Activated CD4-positive, alpha-beta T cell treated with anti-CD3 and anti-CD28 coated beads, Interleukin-2, amount 10 ng/mL, durations not matched to agents 7 days and 5 days (primary cell): ENCODE data around the gene CD48. TPM values are rescaled to one million over a fixed set of nuclear protein-coding genes. Genes with fewer than 3 reads are reported as not detected.
A peak's percentile ranks its signal among the peaks of the same experiment; 100 is the strongest.

Experiments used
- CTCF ChIA-PET: fragments of 350-600 bp; sonication (Branson Sonifier 250); formaldehyde crosslinking; loops from one replicate; lab custom pipeline; 2021; ENCODE audit warnings: antibody characterized with exemption; lab: Charles Lee
- POLR2A ChIA-PET: fragments of 350-600 bp; sonication (Branson Sonifier 250); formaldehyde crosslinking; loops from one replicate; lab custom pipeline; 2021; ENCODE audit warnings: antibody characterized with exemption; lab: Charles Lee
- DNase-seq: peaks from one replicate; pipeline ENCODE4 v3.0.0-alpha.2; 2020
- H3K27ac Mint-ChIP-seq: one replicate; pipeline ENCODE4 v1.8.0; 2021; ENCODE audit warnings: mild to moderate bottlenecking, moderate library complexity, mixed read lengths
- H3K27me3 Mint-ChIP-seq: one replicate; pipeline ENCODE4 v1.8.0; 2021; ENCODE audit warnings: mixed read lengths
- H3K36me3 Mint-ChIP-seq: one replicate; pipeline ENCODE4 v1.8.0; 2021; ENCODE audit warnings: low read depth, mixed read lengths
- H3K4me1 Mint-ChIP-seq: one replicate; pipeline ENCODE4 v1.8.0; 2021; ENCODE audit warnings: mixed read lengths
- H3K4me3 Mint-ChIP-seq: one replicate; pipeline ENCODE4 v1.8.0; 2021; ENCODE audit warnings: mild to moderate bottlenecking, moderate library complexity, mixed read lengths
- H3K9me3 Mint-ChIP-seq: one replicate; pipeline ENCODE4 v1.8.0; 2021; ENCODE audit warnings: mixed read lengths
- total RNA-seq, 2 experiments: library from RNA; stranded (reverse); gene quantifications; one replicate each; pipeline ENCODE4 v1.2.3, GENCODE V29; 2021

Gene CD48
- total RNA-seq, 2 experiments from 2014 or later: 294 to 309 TPM

DNA sequence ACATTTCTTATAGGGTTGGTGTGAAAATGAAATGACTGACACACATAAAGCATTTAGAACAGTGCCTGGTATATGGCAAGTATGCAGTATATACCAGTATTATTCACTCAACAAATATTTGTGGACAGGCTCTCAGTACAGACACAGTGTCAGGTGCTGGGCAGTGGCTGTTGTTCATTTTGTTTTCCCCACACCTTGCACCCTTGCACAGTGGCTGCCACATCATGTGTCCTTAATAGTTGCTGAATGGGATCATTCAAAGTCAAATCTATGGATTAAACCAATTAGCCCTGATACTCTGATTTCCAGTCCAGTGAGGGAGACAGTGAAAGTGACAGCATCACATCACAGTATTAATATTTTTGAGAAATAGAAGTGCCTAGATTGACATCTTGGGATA, 67.2 kb downstream of the CD48 start:
- Mint-ChIP-seq H3K9me3 (peaks cover 2% of the 10 kb centered on the region), H3K27ac (peak overlapping the region; percentile 93), H3K4me1 (peaks cover 71% of the 10 kb centered on the region), H3K36me3 (peaks cover 67% of the 10 kb centered on the region), H3K4me3 (peak overlapping the region; percentile 93), H3K27me3 (no peaks in the 10 kb centered on the region)
- no peak for DNase-seq
- ChIA-PET POLR2A (no interaction called here), CTCF (interaction anchor here (1.0 to 3.2 kb wide), 3 partner anchors 16 to 31 kb away, joined by 4 to 16 read pairs (median 4); no protein-coding TSS in a partner anchor)

DNA sequence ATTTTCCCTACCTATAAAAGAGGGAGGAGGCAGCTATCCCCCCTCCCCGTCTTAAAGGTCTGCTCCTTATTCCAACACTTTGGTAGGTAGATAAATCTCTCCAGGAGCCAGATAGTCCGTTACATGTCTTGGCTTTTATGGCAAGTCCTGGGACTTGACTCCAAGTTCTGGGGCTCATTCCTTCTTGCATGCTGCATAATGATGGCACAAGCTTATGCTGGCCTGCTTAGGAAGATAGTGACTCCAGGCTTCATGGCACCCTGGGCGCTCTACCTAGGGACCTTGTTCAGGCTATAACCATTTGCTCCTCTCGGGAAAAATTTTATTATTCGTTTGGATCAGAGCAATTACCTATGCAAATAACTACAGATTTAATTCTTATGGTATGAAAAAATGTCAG, 68.5 kb downstream of the CD48 start:
- POLR2A ChIA-PET: no interaction called here
- CTCF ChIA-PET: interaction anchor here (1.9 kb wide), 1 partner anchor 24 kb away, joined by 5 read pairs; no protein-coding TSS in a partner anchor
- Mint-ChIP-seq H3K36me3 (peaks cover 72% of the 10 kb centered on the region), H3K27ac (peak overlapping the region; percentile 93), H3K9me3 (no peaks in the 10 kb centered on the region), H3K4me1 (peaks cover 74% of the 10 kb centered on the region), H3K27me3 (no peaks in the 10 kb centered on the region), H3K4me3 (peak overlapping the region; percentile 93)
- no peak for DNase-seq

DNA sequence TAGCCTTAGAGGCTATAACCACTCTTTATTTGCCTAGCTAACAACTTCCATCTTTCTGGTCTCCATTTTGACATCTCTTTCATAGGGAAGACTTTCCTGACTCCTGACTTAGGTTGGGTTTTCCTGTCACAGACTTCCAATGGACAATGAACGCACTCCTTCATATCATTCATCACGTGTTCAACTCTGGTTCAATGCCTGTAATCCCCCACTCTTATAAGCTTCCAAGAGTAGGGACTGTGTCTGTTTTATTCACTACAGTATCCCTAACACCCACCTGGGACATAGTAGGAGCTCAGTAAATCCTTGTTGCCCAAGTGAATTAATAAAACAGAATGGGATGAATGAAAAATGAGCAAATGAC, 69.4 kb downstream of the CD48 start:
- peak overlapping the region; percentile 93 for H3K27ac Mint-ChIP-seq
- peak overlapping the region; percentile 93 for H3K4me3 Mint-ChIP-seq
- H3K4me1 Mint-ChIP-seq: peaks cover 76% of the 10 kb centered on the region
- no peaks in the 10 kb centered on the region for H3K27me3 Mint-ChIP-seq
- CTCF ChIA-PET: interaction anchor here (1.9 kb wide), 1 partner anchor 23 kb away, joined by 5 read pairs; no protein-coding TSS in a partner anchor
- DNase-seq: no peak
- H3K9me3 Mint-ChIP-seq: no peaks in the 10 kb centered on the region
- H3K36me3 Mint-ChIP-seq: peaks cover 80% of the 10 kb centered on the region
- POLR2A ChIA-PET: no interaction called here

DNA sequence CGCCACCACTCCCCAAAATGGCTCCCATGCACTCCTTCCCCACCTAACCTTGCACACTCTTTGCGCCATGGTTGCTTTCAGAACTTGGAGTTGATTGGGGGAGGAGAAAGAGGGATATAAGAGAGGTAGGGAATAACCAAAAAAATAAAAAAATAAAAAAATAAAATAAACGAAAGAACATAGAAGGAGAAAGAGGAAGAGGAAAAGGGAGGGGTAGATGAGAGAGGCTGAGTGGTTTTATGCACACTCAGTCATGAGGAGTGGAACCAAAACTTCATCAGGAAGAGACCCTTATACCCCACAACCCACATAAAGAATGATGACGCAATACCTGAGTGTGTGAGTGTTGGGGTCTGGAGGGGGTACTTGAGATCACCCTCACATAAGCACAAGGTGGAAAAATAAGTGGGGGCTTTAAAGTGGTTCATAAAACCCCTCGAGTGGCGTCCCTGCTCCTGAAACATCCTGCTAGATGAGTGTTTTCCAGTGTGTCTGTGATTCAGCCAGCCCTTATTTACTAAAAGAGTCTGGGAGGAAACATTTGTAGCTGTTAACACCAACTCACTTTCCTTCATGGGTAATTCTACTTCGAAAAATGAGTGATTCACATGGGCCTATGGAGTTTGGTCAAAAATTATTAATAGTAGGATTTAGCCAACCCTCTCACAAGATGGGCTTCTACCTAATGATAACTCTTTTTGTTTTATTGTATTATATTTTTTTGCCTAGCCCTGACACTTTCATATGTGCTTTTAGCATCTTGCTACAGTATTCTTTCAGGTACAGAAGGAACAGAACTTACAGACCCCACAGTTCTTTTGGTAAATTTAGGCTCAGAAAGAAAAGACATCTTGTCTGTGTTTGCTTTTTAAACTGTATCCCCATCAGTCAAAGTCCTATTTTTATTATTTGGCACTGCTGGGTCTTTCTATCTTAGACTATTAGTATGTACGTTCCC, 70.0 kb downstream of the CD48 start:
- Mint-ChIP-seq H3K9me3 (no peaks in the 10 kb centered on the region), H3K4me1 (peaks cover 81% of the 10 kb centered on the region), H3K27ac (peak overlapping the region; percentile 93), H3K36me3 (peaks cover 87% of the 10 kb centered on the region), H3K27me3 (no peaks in the 10 kb centered on the region), H3K4me3 (peak overlapping the region; percentile 93)
- POLR2A ChIA-PET: no interaction called here
- CTCF ChIA-PET: interaction anchor here (1.9 to 2.5 kb wide), 2 partner anchors 12 to 22 kb away, joined by 5 to 11 read pairs; no protein-coding TSS in a partner anchor
- DNase-seq: no peak

DNA sequence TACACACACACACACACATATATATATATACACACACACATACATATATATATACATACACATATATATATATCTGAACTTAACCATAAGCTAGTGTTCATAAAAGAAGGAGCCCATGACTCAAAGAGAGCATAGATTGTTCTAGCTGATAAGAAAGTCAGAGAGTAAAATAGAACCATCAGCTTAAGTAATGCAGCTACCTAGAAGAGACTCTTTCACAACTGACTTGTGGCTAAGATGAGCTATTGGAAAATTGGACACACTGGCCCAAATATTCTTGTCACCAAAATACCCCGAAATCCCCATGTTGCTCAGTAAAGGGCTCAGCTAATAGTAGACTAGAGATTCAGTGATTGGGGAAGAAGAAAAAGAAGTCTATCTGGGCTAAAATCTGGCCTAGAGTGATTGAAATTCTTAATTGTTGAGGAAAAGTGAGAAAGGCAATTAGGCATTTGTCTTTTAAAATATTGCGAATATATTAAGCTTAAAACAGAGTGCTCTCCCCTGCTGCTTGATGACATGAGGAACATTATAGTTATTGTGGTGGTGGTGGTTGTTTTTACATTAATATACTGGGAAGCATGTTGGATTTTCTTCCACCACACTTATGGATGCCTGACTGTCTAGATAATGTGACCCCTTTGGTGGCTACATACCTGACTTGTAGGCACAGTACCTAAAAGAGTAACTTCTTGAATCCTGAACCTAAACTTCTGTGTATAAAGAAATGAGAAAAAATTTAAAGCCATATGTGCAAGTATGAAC, 71.1 kb downstream of the CD48 start:
- peak overlapping the region; percentile 93 for H3K4me3 Mint-ChIP-seq
- H3K27ac Mint-ChIP-seq: peak overlapping the region; percentile 89
- CTCF ChIA-PET: interaction anchor here (1.3 to 2.5 kb wide), 6 partner anchors 11 to 41 kb away, joined by 3 to 11 read pairs (median 5); no protein-coding TSS in a partner anchor
- H3K27me3 Mint-ChIP-seq: no peaks in the 10 kb centered on the region
- POLR2A ChIA-PET: interaction anchor here (0.6 to 1.5 kb wide), 4 partner anchors 10 to 127 kb away, joined by 3 to 6 read pairs (median 5); no protein-coding TSS in a partner anchor
- DNase-seq: no peak
- H3K36me3 Mint-ChIP-seq: peaks cover 90% of the 10 kb centered on the region
- no peaks in the 10 kb centered on the region for H3K9me3 Mint-ChIP-seq
- peaks cover 91% of the 10 kb centered on the region for H3K4me1 Mint-ChIP-seq

DNA sequence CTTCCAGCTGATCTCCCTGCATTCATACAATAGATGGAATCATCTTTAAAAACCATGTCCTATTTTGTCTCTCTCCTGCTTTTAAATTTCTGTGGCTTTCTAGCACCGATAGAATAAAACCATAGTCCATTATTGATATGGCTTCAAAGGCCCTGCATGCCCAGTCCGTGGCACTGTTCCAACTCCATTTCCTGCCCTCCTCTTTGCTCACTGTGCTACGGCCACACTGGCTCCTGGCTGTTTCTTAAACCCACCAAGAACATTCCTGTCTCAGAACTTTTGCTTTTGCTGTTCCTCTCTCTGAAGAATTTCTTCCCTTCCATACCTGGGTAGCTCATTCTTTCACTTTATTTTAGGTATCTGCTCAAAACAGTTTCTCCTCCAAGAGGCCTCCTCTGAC, 72.0 kb downstream of the CD48 start:
- ChIA-PET CTCF (interaction anchor here (1.3 to 2.5 kb wide), 6 partner anchors 10 to 41 kb away, joined by 3 to 11 read pairs (median 5); no protein-coding TSS in a partner anchor), POLR2A (interaction anchor here (1.2 to 1.5 kb wide), 3 partner anchors 9 to 13 kb away, joined by 3 to 6 read pairs (median 5); no protein-coding TSS in a partner anchor)
- no peaks in the 10 kb centered on the region for H3K27me3 Mint-ChIP-seq
- DNase-seq: no peak
- no peaks in the 10 kb centered on the region for H3K9me3 Mint-ChIP-seq
- H3K4me1 Mint-ChIP-seq: peaks cover 94% of the 10 kb centered on the region
- peaks cover 89% of the 10 kb centered on the region for H3K36me3 Mint-ChIP-seq
- peak overlapping the region; percentile 94 for H3K27ac Mint-ChIP-seq
- peak overlapping the region; percentile 71 for H3K4me3 Mint-ChIP-seq

- H3K27ac Mint-ChIP-seq: peak overlapping the region; percentile 94
- H3K27me3 Mint-ChIP-seq: no peaks in the 10 kb centered on the region
- CTCF ChIA-PET: interaction anchor here (1.5 to 2.5 kb wide), 3 partner anchors 9 to 42 kb away, joined by 4 to 11 read pairs (median 6); no protein-coding TSS in a partner anchor
- peak overlapping the region; percentile 71 for H3K4me3 Mint-ChIP-seq
- DNase-seq: no peak
- no peaks in the 10 kb centered on the region for H3K9me3 Mint-ChIP-seq
- POLR2A ChIA-PET: no interaction called here
- H3K4me1 Mint-ChIP-seq: peaks cover 94% of the 10 kb centered on the region
- H3K36me3 Mint-ChIP-seq: peaks cover 89% of the 10 kb centered on the region
Observed at GRCh38 chr1:160638926-160639325, 72.7 kb downstream of the CD48 start.

- CTCF ChIA-PET: interaction anchor here (2.5 kb wide), 1 partner anchor 9 kb away, joined by 11 read pairs; no protein-coding TSS in a partner anchor
- DNase-seq: no peak
- POLR2A ChIA-PET: no interaction called here
- Mint-ChIP-seq H3K9me3 (no peaks in the 10 kb centered on the region), H3K4me1 (peaks cover 94% of the 10 kb centered on the region), H3K27ac (peak overlapping the region; percentile 94), H3K36me3 (peaks cover 89% of the 10 kb centered on the region), H3K27me3 (no peaks in the 10 kb centered on the region), H3K4me3 (peak overlapping the region; percentile 71)
Observed at GRCh38 chr1:160638540-160638857, 73.1 kb downstream of the CD48 start.

DNA sequence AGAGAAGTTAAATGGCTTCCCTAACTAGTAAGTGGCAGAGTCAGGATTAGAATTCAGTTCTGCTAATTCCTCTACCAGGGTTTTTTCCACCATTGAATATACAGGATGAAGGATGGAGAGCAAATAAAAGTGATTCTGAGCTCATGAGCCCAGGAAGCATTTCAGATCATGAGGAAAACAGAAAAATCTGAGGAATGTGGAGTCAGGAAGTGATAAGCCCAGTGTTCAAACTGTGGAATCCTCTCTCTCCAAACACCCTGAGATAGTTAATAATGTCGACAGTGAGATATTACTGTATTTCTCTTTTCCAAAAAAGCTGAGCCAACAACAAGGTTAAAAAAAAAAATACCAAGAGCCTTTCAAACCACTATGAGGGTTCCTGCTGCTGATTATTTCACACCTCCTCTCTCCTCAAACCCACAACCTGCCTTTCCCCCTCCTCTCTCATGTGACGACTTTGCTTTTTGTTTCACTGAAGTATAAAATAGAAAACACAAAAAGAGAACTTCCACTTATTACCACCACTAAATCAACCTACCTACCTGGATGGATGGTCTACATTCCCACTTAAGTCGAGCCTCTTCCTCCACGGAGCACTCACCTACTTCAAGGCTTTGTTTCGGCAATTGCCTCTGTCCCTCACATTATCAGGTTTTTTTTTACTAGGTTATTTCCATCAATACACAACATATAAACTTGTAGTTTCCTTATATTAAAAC, 73.6 kb downstream of the CD48 start:
- Mint-ChIP-seq H3K9me3 (no peaks in the 10 kb centered on the region), H3K4me1 (peaks cover 94% of the 10 kb centered on the region), H3K27me3 (no peaks in the 10 kb centered on the region), H3K27ac (peak overlapping the region; percentile 94), H3K36me3 (peaks cover 89% of the 10 kb centered on the region), H3K4me3 (peak overlapping the region; percentile 71)
- CTCF ChIA-PET: interaction anchor here (0.8 to 1.6 kb wide), 2 partner anchors 10 to 43 kb away, joined by 3 to 4 read pairs; no protein-coding TSS in a partner anchor
- POLR2A ChIA-PET: no interaction called here
- DNase-seq: peak; percentile 74

DNA sequence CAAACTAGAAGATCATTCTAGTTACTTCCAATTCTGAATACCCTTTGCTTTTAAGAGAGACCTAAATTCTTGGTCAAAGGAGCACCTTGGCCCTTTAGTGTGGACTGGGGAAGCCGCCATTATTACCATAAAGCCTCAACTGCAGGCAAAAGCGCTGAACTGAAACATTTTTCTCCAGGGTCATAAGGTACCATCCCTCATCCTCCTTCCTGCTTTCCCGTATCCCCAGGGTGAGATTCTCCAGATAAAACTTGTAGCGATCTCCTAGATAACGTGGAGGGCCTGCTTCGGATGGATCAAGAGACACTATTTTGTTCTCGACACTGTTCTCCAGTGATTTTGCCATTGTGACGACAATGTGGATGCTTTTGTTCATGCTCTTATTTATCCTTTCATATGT, 74.6 kb downstream of the CD48 start:
- Mint-ChIP-seq H3K4me1 (peaks cover 93% of the 10 kb centered on the region), H3K4me3 (peak overlapping the region; percentile 71), H3K9me3 (no peaks in the 10 kb centered on the region), H3K36me3 (peaks cover 89% of the 10 kb centered on the region), H3K27me3 (no peaks in the 10 kb centered on the region), H3K27ac (peak overlapping the region; percentile 94)
- ChIA-PET POLR2A (no interaction called here), CTCF (interaction anchor here (1.6 kb wide), 1 partner anchor 11 kb away, joined by 4 read pairs; no protein-coding TSS in a partner anchor)
- DNase-seq: no peak

- Mint-ChIP-seq H3K9me3 (peaks cover 4% of the 10 kb centered on the region), H3K4me3 (no peak overlapping the region)
Observed at GRCh38 chr1:160636547-160636946, 75.1 kb downstream of the CD48 start.

More at GRCh38 chr1:160636547-160636946, 75.1 kb downstream of the CD48 start:
- H3K27ac Mint-ChIP-seq: peak overlapping the region; percentile 94
- H3K4me1 Mint-ChIP-seq: peaks cover 93% of the 10 kb centered on the region
- CTCF ChIA-PET: interaction anchor here (1.6 kb wide), 1 partner anchor 11 kb away, joined by 4 read pairs; no protein-coding TSS in a partner anchor
- peaks cover 90% of the 10 kb centered on the region for H3K36me3 Mint-ChIP-seq
- H3K27me3 Mint-ChIP-seq: no peaks in the 10 kb centered on the region
- POLR2A ChIA-PET: no interaction called here
- no peak for DNase-seq
